NT2/D1 (cell line): ENCODE results near the gene NTSR2.

Source experiments
- SUZ12 ChIP-seq: IDR thresholded peaks from 2 replicates; pipeline ENCODE4 v1.6.1; 2011; ENCODE audit not compliant: insufficient read length, insufficient read depth; ENCODE audit errors: extremely low read depth
- YY1 ChIP-seq: IDR thresholded peaks from 2 replicates; pipeline ENCODE4 v1.6.1; 2011; ENCODE audit not compliant: insufficient read length, insufficient read depth
- ZNF274 ChIP-seq: IDR thresholded peaks from 2 replicates; pipeline ENCODE4 v1.6.1; 2011; ENCODE audit warnings: mild to moderate bottlenecking, low read depth, low read length

DNA sequence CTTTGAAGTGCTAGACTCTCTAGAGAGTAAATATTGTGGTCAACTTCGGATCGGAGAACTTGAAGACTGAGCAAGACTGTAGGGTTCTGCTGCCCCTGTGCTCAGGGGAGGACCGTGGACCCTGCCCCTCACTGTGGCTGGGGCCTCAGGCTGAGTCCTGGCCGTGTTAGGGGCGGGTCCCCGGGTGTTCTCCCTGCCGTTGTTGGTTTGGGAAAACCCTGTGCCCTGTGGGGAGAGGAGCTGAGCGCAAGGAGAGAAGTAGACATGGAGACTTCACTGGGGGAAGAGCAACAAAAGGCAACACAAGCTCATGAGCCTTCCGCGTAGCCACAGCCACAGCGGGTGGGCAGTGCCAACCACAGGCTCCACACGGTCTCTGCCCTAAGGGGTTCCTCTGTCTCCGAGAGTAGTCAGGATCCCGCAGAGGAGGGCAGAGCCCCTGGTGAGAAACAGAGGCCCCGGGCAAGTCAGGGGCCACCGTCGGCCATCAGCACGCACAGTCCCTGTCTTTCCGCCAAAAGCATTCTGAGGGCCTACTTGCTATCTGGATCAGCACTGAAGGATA lies 53.1 kb downstream of the NTSR2 start:
- TF ChIP-seq SUZ12 = no peak
- TF ChIP-seq YY1 = no peak
- TF ChIP-seq ZNF274 = no peak
